ENCODE data around the gene NEB.
"Not testable (repeated sequence)": the region's sequence is repeated elsewhere in the genome, so short reads cannot be mapped to it uniquely, and the experiment has no call there.

The NEB gene

GRCh38 chr2:151607459-151608424, 126.5 kb downstream of the NEB start:
- not testable (repeated sequence) for H2BK120ac ChIP-seq (ENCODE audit: low read depth, low read length)

GRCh38 chr2:151603530-151603929, 130.7 kb downstream of the NEB start:
- not testable (repeated sequence) for H3K18ac ChIP-seq (ENCODE audit: low read depth in 1 of 2, low read length in 2 of 2); H2BK15ac ChIP-seq (ENCODE audit: low read depth, poor library complexity, severe bottlenecking); H3K27me3 ChIP-seq (ENCODE audit: control insufficient read depth in 1 of 2, insufficient read depth in 1 of 2, low read length in 2 of 2); H4K8ac ChIP-seq (ENCODE audit: low read length); H3K23ac ChIP-seq (ENCODE audit: low read length in 2 of 2); H4K91ac ChIP-seq (ENCODE audit: low read length); H3K27ac ChIP-seq (ENCODE audit: low read length, poor library complexity, severe bottlenecking); H2BK5ac ChIP-seq (ENCODE audit: low read depth, low read length, poor library complexity, severe bottlenecking); H3K14ac ChIP-seq (ENCODE audit: low read length in 2 of 2); H3K79me1 ChIP-seq (replicated peaks; ENCODE audit: low read length, poor library complexity, severe bottlenecking); H2BK12ac ChIP-seq (ENCODE audit: low read length in 2 of 2); H3K4me3 ChIP-seq (ENCODE audit: insufficient read depth in 1 of 2, low read depth in 1 of 2, low read length in 2 of 2); H3K36me3 ChIP-seq (ENCODE audit: control insufficient read depth in 1 of 2, insufficient read depth in 2 of 2, low read depth in 1 of 2, low read length in 2 of 2); H3K9ac ChIP-seq (ENCODE audit: low read length); H3K9me3 ChIP-seq (ENCODE audit: control insufficient read depth, low read length); H2BK120ac ChIP-seq (ENCODE audit: low read depth, low read length); H2AK5ac ChIP-seq (ENCODE audit: low read length, severe bottlenecking); H2AFZ ChIP-seq (ENCODE audit: low read depth, low read length); H3K4me1 ChIP-seq (ENCODE audit: control insufficient read depth, insufficient read depth, low read depth, low read length); H3K4ac ChIP-seq (ENCODE audit: low read depth in 1 of 2, low read length in 2 of 2); DNase-seq; H3K4me2 ChIP-seq (ENCODE audit: low read length, poor library complexity, severe bottlenecking)
- WGBS = no CpG with 5 or more reads among the region's 2 CpGs

More at GRCh38 chr2:151607459-151608424, 126.5 kb downstream of the NEB start:
- not testable (repeated sequence) for H3K9me3 ChIP-seq (ENCODE audit: control insufficient read depth, low read length); H2AK5ac ChIP-seq (ENCODE audit: low read length, severe bottlenecking); H3K4ac ChIP-seq (ENCODE audit: low read depth in 1 of 2, low read length in 2 of 2); H3K79me1 ChIP-seq (replicated peaks; ENCODE audit: low read length, poor library complexity, severe bottlenecking); H3K27me3 ChIP-seq (ENCODE audit: control insufficient read depth in 1 of 2, insufficient read depth in 1 of 2, low read length in 2 of 2); H2BK15ac ChIP-seq (ENCODE audit: low read depth, poor library complexity, severe bottlenecking); H3K18ac ChIP-seq (ENCODE audit: low read depth in 1 of 2, low read length in 2 of 2); H3K36me3 ChIP-seq (ENCODE audit: control insufficient read depth in 1 of 2, insufficient read depth in 2 of 2, low read depth in 1 of 2, low read length in 2 of 2); H4K91ac ChIP-seq (ENCODE audit: low read length); H2AFZ ChIP-seq (ENCODE audit: low read depth, low read length); H3K4me2 ChIP-seq (ENCODE audit: low read length, poor library complexity, severe bottlenecking); H3K4me1 ChIP-seq (ENCODE audit: control insufficient read depth, insufficient read depth, low read depth, low read length); DNase-seq; H3K23ac ChIP-seq (ENCODE audit: low read length in 2 of 2); H3K27ac ChIP-seq (ENCODE audit: low read length, poor library complexity, severe bottlenecking); H3K4me3 ChIP-seq (ENCODE audit: insufficient read depth in 1 of 2, low read depth in 1 of 2, low read length in 2 of 2); H3K9ac ChIP-seq (ENCODE audit: low read length); H3K14ac ChIP-seq (ENCODE audit: low read length in 2 of 2); H2BK12ac ChIP-seq (ENCODE audit: low read length in 2 of 2); H2BK5ac ChIP-seq (ENCODE audit: low read depth, low read length, poor library complexity, severe bottlenecking); H4K8ac ChIP-seq (ENCODE audit: low read length)
- WGBS = no CpG with 5 or more reads among the region's 6 CpGs

- not testable (repeated sequence) for H2BK15ac ChIP-seq (ENCODE audit: low read depth, poor library complexity, severe bottlenecking); H3K36me3 ChIP-seq (ENCODE audit: control insufficient read depth in 1 of 2, insufficient read depth in 2 of 2, low read depth in 1 of 2, low read length in 2 of 2); H3K14ac ChIP-seq (ENCODE audit: low read length in 2 of 2); H3K23ac ChIP-seq (ENCODE audit: low read length in 2 of 2); H2AK5ac ChIP-seq (ENCODE audit: low read length, severe bottlenecking); H4K91ac ChIP-seq (ENCODE audit: low read length); DNase-seq; H3K9ac ChIP-seq (ENCODE audit: low read length); H3K9me3 ChIP-seq (ENCODE audit: control insufficient read depth, low read length); H2BK120ac ChIP-seq (ENCODE audit: low read depth, low read length); H4K8ac ChIP-seq (ENCODE audit: low read length); H3K27me3 ChIP-seq (ENCODE audit: control insufficient read depth in 1 of 2, insufficient read depth in 1 of 2, low read length in 2 of 2); H3K4me2 ChIP-seq (ENCODE audit: low read length, poor library complexity, severe bottlenecking); H3K4ac ChIP-seq (ENCODE audit: low read depth in 1 of 2, low read length in 2 of 2); H3K27ac ChIP-seq (ENCODE audit: low read length, poor library complexity, severe bottlenecking); H2AFZ ChIP-seq (ENCODE audit: low read depth, low read length); H3K79me1 ChIP-seq (replicated peaks; ENCODE audit: low read length, poor library complexity, severe bottlenecking); H2BK5ac ChIP-seq (ENCODE audit: low read depth, low read length, poor library complexity, severe bottlenecking); H3K18ac ChIP-seq (ENCODE audit: low read depth in 1 of 2, low read length in 2 of 2); H2BK12ac ChIP-seq (ENCODE audit: low read length in 2 of 2); H3K4me3 ChIP-seq (ENCODE audit: insufficient read depth in 1 of 2, low read depth in 1 of 2, low read length in 2 of 2); H3K4me1 ChIP-seq (ENCODE audit: control insufficient read depth, insufficient read depth, low read depth, low read length)
- no CpG with 5 or more reads among the region's 5 CpGs for WGBS
These were observed 131.9 kb downstream of the NEB start for GRCh38 chr2:151602402-151602801.

- not testable (repeated sequence) for H2BK120ac ChIP-seq (ENCODE audit: low read depth, low read length); H3K23ac ChIP-seq (ENCODE audit: low read length in 2 of 2); H4K91ac ChIP-seq (ENCODE audit: low read length); DNase-seq; H2BK12ac ChIP-seq (ENCODE audit: low read length in 2 of 2); H3K4ac ChIP-seq (ENCODE audit: low read depth in 1 of 2, low read length in 2 of 2); H3K36me3 ChIP-seq (ENCODE audit: control insufficient read depth in 1 of 2, insufficient read depth in 2 of 2, low read depth in 1 of 2, low read length in 2 of 2); H2AK5ac ChIP-seq (ENCODE audit: low read length, severe bottlenecking); H3K27me3 ChIP-seq (ENCODE audit: control insufficient read depth in 1 of 2, insufficient read depth in 1 of 2, low read length in 2 of 2); H3K79me1 ChIP-seq (replicated peaks; ENCODE audit: low read length, poor library complexity, severe bottlenecking); H4K8ac ChIP-seq (ENCODE audit: low read length); H2BK15ac ChIP-seq (ENCODE audit: low read depth, poor library complexity, severe bottlenecking); H3K27ac ChIP-seq (ENCODE audit: low read length, poor library complexity, severe bottlenecking); H3K18ac ChIP-seq (ENCODE audit: low read depth in 1 of 2, low read length in 2 of 2); H3K14ac ChIP-seq (ENCODE audit: low read length in 2 of 2); H3K9ac ChIP-seq (ENCODE audit: low read length); H3K4me2 ChIP-seq (ENCODE audit: low read length, poor library complexity, severe bottlenecking); H2BK5ac ChIP-seq (ENCODE audit: low read depth, low read length, poor library complexity, severe bottlenecking); H3K4me1 ChIP-seq (ENCODE audit: control insufficient read depth, insufficient read depth, low read depth, low read length); H2AFZ ChIP-seq (ENCODE audit: low read depth, low read length); H3K4me3 ChIP-seq (ENCODE audit: insufficient read depth in 1 of 2, low read depth in 1 of 2, low read length in 2 of 2); H3K9me3 ChIP-seq (ENCODE audit: control insufficient read depth, low read length)
- WGBS = no CpG with 5 or more reads among the region's 4 CpGs
These were observed 132.5 kb downstream of the NEB start for GRCh38 chr2:151601803-151602202.

Measured in mesenchymal stem cell (in vitro differentiated cells and primary cell).